SK-N-SH treated with all-trans-retinoic acid at 6 μM for 48 hours (cell line): ENCODE results near the gene DIMT1.

Experiments
- ATAC-seq: fragments of 200-7000 bp; cut with Tn5 transposase; 3 replicates; pipeline ENCODE4 v1.9.1; 2020; ENCODE audit warnings: mild to moderate bottlenecking, moderate library complexity
- ARNTL ChIP-seq: fragments of 450-650 bp; formaldehyde crosslinking; IDR thresholded peaks from 2 replicates; pipeline ENCODE4 v1.5.0; 2020; ENCODE audit warnings: low read depth, mild to moderate bottlenecking, moderate library complexity, borderline replicate concordance
- BACH2 ChIP-seq: fragments of 250-450 bp; sonication (Bioruptor Pico); IDR thresholded peaks from 2 replicates; pipeline ENCODE4 v1.9.0; 2021; ENCODE audit warnings: mild to moderate bottlenecking, borderline replicate concordance
- CREB5 ChIP-seq: fragments of 250-450 bp; sonication (Bioruptor Pico); IDR thresholded peaks from 2 replicates; pipeline ENCODE4 v1.5.1; 2020; ENCODE audit warnings: low read depth, mild to moderate bottlenecking, moderate library complexity
- CSDC2 ChIP-seq: fragments of 250-450 bp; sonication (Bioruptor Pico); IDR thresholded peaks from 2 replicates; pipeline ENCODE4 v1.5.0; 2020; ENCODE audit warnings: mild to moderate bottlenecking, moderate library complexity
- CSRNP3 ChIP-seq: fragments of 250-450 bp; sonication (Bioruptor Pico); IDR thresholded peaks from 2 replicates; pipeline ENCODE4 v1.5.1; 2021; ENCODE audit warnings: mild to moderate bottlenecking, moderate library complexity
- ESRRG ChIP-seq: fragments of 250-450 bp; sonication (Bioruptor Pico); IDR thresholded peaks from 2 replicates; pipeline ENCODE4 v1.6.1; 2021; ENCODE audit warnings: mild to moderate bottlenecking
- GLIS3 ChIP-seq: fragments of 250-450 bp; sonication (Bioruptor Pico); IDR thresholded peaks from 2 replicates; pipeline ENCODE4 v1.5.0; 2020; ENCODE audit warnings: mild to moderate bottlenecking, moderate library complexity
- ISL1 ChIP-seq: fragments of 250-450 bp; sonication (Bioruptor Pico); IDR thresholded peaks from 2 replicates; pipeline ENCODE4 v2.1.2; 2022; ENCODE audit warnings: mild to moderate bottlenecking, moderate library complexity
- OSR1 ChIP-seq: fragments of 250-450 bp; sonication (Bioruptor Pico); IDR thresholded peaks from 2 replicates; pipeline ENCODE4 v1.8.0; 2022; ENCODE audit warnings: moderate library complexity, mild to moderate bottlenecking, inconsistent platforms
- PATZ1 ChIP-seq: fragments of 250-450 bp; sonication (Bioruptor Pico); IDR thresholded peaks from 2 replicates; pipeline ENCODE4 v1.8.0; 2020; ENCODE audit warnings: mild to moderate bottlenecking, moderate library complexity, borderline replicate concordance
- POU6F1 ChIP-seq: fragments of 250-450 bp; sonication (Bioruptor Pico); IDR thresholded peaks from 2 replicates; pipeline ENCODE4 v1.8.0; 2021; ENCODE audit warnings: low read depth, mild to moderate bottlenecking, moderate library complexity, borderline replicate concordance
- PPARA ChIP-seq: fragments of 250-450 bp; sonication (Bioruptor Pico); IDR thresholded peaks from 2 replicates; pipeline ENCODE4 v1.5.0; 2020; ENCODE audit warnings: mild to moderate bottlenecking, borderline replicate concordance
- RARB ChIP-seq: fragments of 250-450 bp; sonication (Bioruptor Pico); IDR thresholded peaks from 2 replicates; pipeline ENCODE4 v1.8.0; 2021; ENCODE audit warnings: mild to moderate bottlenecking, moderate library complexity
- SNAI2 ChIP-seq: fragments of 250-450 bp; sonication (Bioruptor Pico); IDR thresholded peaks from 2 replicates; pipeline ENCODE4 v1.5.0; 2020; ENCODE audit warnings: mild to moderate bottlenecking, moderate library complexity
- TCF4 ChIP-seq: fragments of 250-450 bp; sonication (Bioruptor Pico); IDR thresholded peaks from 2 replicates; pipeline ENCODE4 v1.8.0; 2021; ENCODE audit warnings: mild to moderate bottlenecking, moderate library complexity, borderline replicate concordance
- TOX ChIP-seq: fragments of 250-450 bp; sonication (Bioruptor Pico); IDR thresholded peaks from 2 replicates; pipeline ENCODE4 v1.8.0; 2021; ENCODE audit warnings: mild to moderate bottlenecking, moderate library complexity, borderline replicate concordance
- TSHZ2 ChIP-seq: fragments of 250-450 bp; sonication (Bioruptor Pico); IDR thresholded peaks from 2 replicates; pipeline ENCODE4 v1.5.0; 2020; ENCODE audit warnings: mild to moderate bottlenecking, moderate library complexity
- ZC3H10 ChIP-seq: fragments of 250-450 bp; sonication (Bioruptor Pico); IDR thresholded peaks from 2 replicates; pipeline ENCODE4 v1.5.1; 2021; ENCODE audit warnings: mild to moderate bottlenecking, moderate library complexity
- ZFP3 ChIP-seq: fragments of 250-450 bp; sonication (Bioruptor Pico); IDR thresholded peaks from 2 replicates; pipeline ENCODE4 v1.5.0; 2020; ENCODE audit warnings: mild to moderate bottlenecking, moderate library complexity
- ZFP30 ChIP-seq: fragments of 450-650 bp; formaldehyde crosslinking; IDR thresholded peaks from 2 replicates; pipeline ENCODE4 v1.5.0; 2022; ENCODE audit warnings: mild to moderate bottlenecking, moderate library complexity
- ZNF565 ChIP-seq: fragments of 450-650 bp; formaldehyde crosslinking; conservative IDR thresholded peaks from 2 replicates; pipeline ENCODE4 v1.5.0; 2020; ENCODE audit warnings: low read depth, mild to moderate bottlenecking, moderate library complexity
- ZNF70 ChIP-seq: fragments of 450-650 bp; formaldehyde crosslinking; IDR thresholded peaks from 2 replicates; pipeline ENCODE4 v1.5.0; 2020; ENCODE audit warnings: mild to moderate bottlenecking, moderate library complexity
- ZNF8 ChIP-seq: fragments of 450-650 bp; formaldehyde crosslinking; IDR thresholded peaks from 2 replicates; pipeline ENCODE4 v1.5.0; 2020; ENCODE audit warnings: mild to moderate bottlenecking, moderate library complexity

Gene DIMT1

GRCh38 chr5:62403411-62404250 lies at the start of gene DIMT1:
TSS of gene DIMT1 (minus strand) at chr5:62403905. CDS start at chr5:62403772, 133 bp downstream.
- ATAC-seq: peak; percentile 99
- TF ChIP-seq ZNF565 (CRISPR knock-in tag) (no peak), GLIS3 (CRISPR knock-in tag) (no peak), POU6F1 (CRISPR knock-in tag) (no peak), PPARA (CRISPR knock-in tag) (no peak), CSDC2 (CRISPR knock-in tag) (no peak), RARB (CRISPR knock-in tag) (no peak), TCF4 (CRISPR knock-in tag) (no peak), BACH2 (CRISPR knock-in tag) (no peak), ZNF8 (CRISPR knock-in tag) (no peak), SNAI2 (CRISPR knock-in tag) (no peak), ZFP30 (no peak)

GRCh38 chr5:62450259-62450658 lies 46.6 kb upstream of the DIMT1 start:
- ATAC-seq: no peak
- TF ChIP-seq RARB (CRISPR knock-in tag): no peak
- TF ChIP-seq ISL1 (CRISPR knock-in tag): no peak
- no peak for TF ChIP-seq ARNTL
- no peak for TF ChIP-seq ZNF70 (CRISPR knock-in tag)
- no peak for TF ChIP-seq ESRRG (CRISPR knock-in tag)
- TF ChIP-seq PPARA (CRISPR knock-in tag): no peak
- TF ChIP-seq SNAI2 (CRISPR knock-in tag): no peak
- no peak for TF ChIP-seq ZFP30
- TF ChIP-seq ZC3H10 (CRISPR knock-in tag): no peak
- no peak for TF ChIP-seq OSR1
- no peak for TF ChIP-seq PATZ1 (CRISPR knock-in tag)
- no peak for TF ChIP-seq BACH2 (CRISPR knock-in tag)
- no peak for TF ChIP-seq CSDC2 (CRISPR knock-in tag)
- TF ChIP-seq TSHZ2 (CRISPR knock-in tag): no peak
- no peak for TF ChIP-seq ZFP3 (CRISPR knock-in tag)
- TF ChIP-seq POU6F1 (CRISPR knock-in tag): no peak
- TF ChIP-seq TCF4 (CRISPR knock-in tag): no peak
- TF ChIP-seq TOX (CRISPR knock-in tag): no peak

GRCh38 chr5:62448528-62448927 lies 44.8 kb upstream of the DIMT1 start:
- no peak for ATAC-seq
- TF ChIP-seq OSR1 (no peak), TCF4 (CRISPR knock-in tag) (no peak), ZNF565 (CRISPR knock-in tag) (no peak), CREB5 (no peak), ZFP30 (no peak), ZNF70 (CRISPR knock-in tag) (no peak), CSRNP3 (CRISPR knock-in tag) (no peak), ZNF8 (CRISPR knock-in tag) (no peak), ARNTL (no peak), GLIS3 (CRISPR knock-in tag) (no peak), ZC3H10 (CRISPR knock-in tag) (no peak), ZFP3 (CRISPR knock-in tag) (no peak), TOX (CRISPR knock-in tag) (no peak)
